Central memory CD4-positive, alpha-beta T cell (primary cell): ENCODE data around the gene COL15A1.
"Not testable (repeated sequence)": the region's sequence is repeated elsewhere in the genome, so short reads cannot be mapped to it uniquely, and the experiment has no call there.

ENCODE experiments used
- DNase-seq: peaks from one replicate; pipeline ENCODE4 v3.0.0; 2022
- total RNA-seq, 3 experiments: gene quantifications; one replicate each; lab custom pipeline; 2026; lab: John Stamatoyannopoulos, UW

COL15A1 gene
- 0 to 0.19 (median 0) reads per million in 3 experiments for total RNA-seq

GRCh38 chr9:98943682-98944056 lies at the start of gene COL15A1:
Gene COL15A1 (plus strand): TSS chr9:98943907. CDS start chr9:98944062, 155 bp downstream.
- DNase-seq = no peak

- DNase-seq = no peak
These were observed 49.5 kb upstream of the COL15A1 start for GRCh38 chr9:98894171-98894570.

GRCh38 chr9:98894761-98895160 lies 48.9 kb upstream of the COL15A1 start:
- no peak for DNase-seq

GRCh38 chr9:98896632-98897031 lies 47.1 kb upstream of the COL15A1 start:
- DNase-seq = no peak

GRCh38 chr9:98897745-98898144 lies 46.0 kb upstream of the COL15A1 start:
- no peak for DNase-seq

GRCh38 chr9:98899408-98900056 lies 44.2 kb upstream of the COL15A1 start:
- DNase-seq = no peak

- DNase-seq = no peak
These were observed 43.5 kb upstream of the COL15A1 start for GRCh38 chr9:98900244-98900643.

- DNase-seq = no peak
These were observed 43.0 kb upstream of the COL15A1 start for GRCh38 chr9:98900725-98901124.

- not testable (repeated sequence) for DNase-seq
These were observed 41.9 kb upstream of the COL15A1 start for GRCh38 chr9:98901843-98902242.

GRCh38 chr9:98902516-98902915 lies 41.2 kb upstream of the COL15A1 start:
- no peak for DNase-seq

- no peak for DNase-seq
These were observed 40.8 kb upstream of the COL15A1 start for GRCh38 chr9:98902925-98903324.

GRCh38 chr9:98903961-98904411 lies 39.7 kb upstream of the COL15A1 start:
- no peak for DNase-seq

GRCh38 chr9:98905015-98905414 lies 38.7 kb upstream of the COL15A1 start:
- no peak for DNase-seq

GRCh38 chr9:98906273-98907040 lies 37.2 kb upstream of the COL15A1 start:
- DNase-seq = no peak

- DNase-seq = no peak
These were observed 36.7 kb upstream of the COL15A1 start for GRCh38 chr9:98907055-98907454.

- no peak for DNase-seq
These were observed 34.6 kb upstream of the COL15A1 start for GRCh38 chr9:98908897-98909634.

- no peak for DNase-seq
These were observed 33.8 kb upstream of the COL15A1 start for GRCh38 chr9:98909935-98910334.

GRCh38 chr9:98911042-98911441 lies 32.7 kb upstream of the COL15A1 start:
- no peak for DNase-seq

- not testable (repeated sequence) for DNase-seq
These were observed 32.0 kb upstream of the COL15A1 start for GRCh38 chr9:98911738-98912137.

- DNase-seq = no peak
These were observed 31.3 kb upstream of the COL15A1 start for GRCh38 chr9:98912450-98912849.

GRCh38 chr9:98913044-98913443 lies 30.7 kb upstream of the COL15A1 start:
- no peak for DNase-seq

- no peak for DNase-seq
These were observed 30.0 kb upstream of the COL15A1 start for GRCh38 chr9:98913705-98914104.

GRCh38 chr9:98915599-98915998 lies 28.1 kb upstream of the COL15A1 start:
- no peak for DNase-seq

- no peak for DNase-seq
These were observed 27.0 kb upstream of the COL15A1 start for GRCh38 chr9:98916660-98917059.
